RWPE2 (cell line): ENCODE results near the gene ZSWIM6.

Experiments
- ATAC-seq: fragments of 200-7000 bp; cut with Tn5 transposase; 3 replicates; pipeline ENCODE4 v1.9.1; 2021; ENCODE audit warnings: low read depth
- DNase-seq: peaks from one replicate; pipeline ENCODE4 v3.0.0-alpha.2; 2020; ENCODE audit warnings: low spot score
- H3K27ac ChIP-seq: fragments of 450-650 bp; 2 replicates; pipeline ENCODE4 v1.5.1; 2017; ENCODE audit warnings: mild to moderate bottlenecking; ENCODE audit not compliant: poor library complexity, severe bottlenecking
- H3K27me3 ChIP-seq: fragments of 250-450 bp; sonication (Bioruptor Pico); 2 replicates; pipeline ENCODE4 v1.5.1; 2021; ENCODE audit warnings: mild to moderate bottlenecking, moderate library complexity; ENCODE audit not compliant: insufficient read depth, poor library complexity, severe bottlenecking
- H3K36me3 ChIP-seq: fragments of 250-450 bp; sonication (Bioruptor Pico); 2 replicates; pipeline ENCODE4 v1.5.1; 2020; ENCODE audit warnings: low read depth, mild to moderate bottlenecking, moderate library complexity
- H3K4me1 ChIP-seq: fragments of 250-450 bp; sonication (Bioruptor Pico); 2 replicates; pipeline ENCODE4 v1.5.1; 2021; ENCODE audit warnings: mild to moderate bottlenecking, moderate library complexity; ENCODE audit not compliant: insufficient read depth, poor library complexity, severe bottlenecking
- H3K4me3 ChIP-seq: fragments of 250-450 bp; sonication (Bioruptor Pico); 2 replicates; pipeline ENCODE4 v1.5.1; 2021; ENCODE audit warnings: mild to moderate bottlenecking, moderate library complexity; ENCODE audit not compliant: severe bottlenecking
- H3K9me3 ChIP-seq: fragments of 250-450 bp; sonication (Bioruptor Pico); 2 replicates; pipeline ENCODE4 v1.5.1; 2021; ENCODE audit warnings: mild to moderate bottlenecking, moderate library complexity; ENCODE audit not compliant: severe bottlenecking
- TF ChIP-seq, protein P1 (sequence below): fragments of 450-650 bp; IDR thresholded peaks from one replicate; pipeline ENCODE4 v1.5.1; 2017; ENCODE audit warnings: mild to moderate bottlenecking, moderate library complexity; ENCODE audit not compliant: poor library complexity, severe bottlenecking

The ZSWIM6 gene

DNA sequence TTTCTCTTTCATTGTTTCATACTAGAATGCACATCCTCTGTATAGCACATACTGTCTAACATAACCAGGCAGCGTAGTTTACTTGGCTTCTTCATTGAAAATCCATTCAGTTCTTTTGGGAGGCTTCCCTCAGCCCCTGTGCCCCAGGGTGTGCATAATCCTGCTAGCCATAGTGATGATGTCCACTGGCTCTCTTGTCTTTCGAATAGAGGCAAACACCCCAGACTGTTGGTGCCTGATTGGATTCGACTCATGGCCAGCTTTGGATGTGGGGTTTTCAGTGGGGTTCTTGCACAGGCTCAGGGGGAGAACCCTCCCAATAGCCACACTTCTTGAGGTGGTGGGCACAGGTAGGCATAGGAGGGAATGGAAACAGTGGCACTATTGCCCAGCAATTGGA is 53.6 kb downstream of the ZSWIM6 start:
- H3K9me3 ChIP-seq: no peaks in the 10 kb centered on the region
- no peak for ATAC-seq
- TF ChIP-seq, protein P1, sequence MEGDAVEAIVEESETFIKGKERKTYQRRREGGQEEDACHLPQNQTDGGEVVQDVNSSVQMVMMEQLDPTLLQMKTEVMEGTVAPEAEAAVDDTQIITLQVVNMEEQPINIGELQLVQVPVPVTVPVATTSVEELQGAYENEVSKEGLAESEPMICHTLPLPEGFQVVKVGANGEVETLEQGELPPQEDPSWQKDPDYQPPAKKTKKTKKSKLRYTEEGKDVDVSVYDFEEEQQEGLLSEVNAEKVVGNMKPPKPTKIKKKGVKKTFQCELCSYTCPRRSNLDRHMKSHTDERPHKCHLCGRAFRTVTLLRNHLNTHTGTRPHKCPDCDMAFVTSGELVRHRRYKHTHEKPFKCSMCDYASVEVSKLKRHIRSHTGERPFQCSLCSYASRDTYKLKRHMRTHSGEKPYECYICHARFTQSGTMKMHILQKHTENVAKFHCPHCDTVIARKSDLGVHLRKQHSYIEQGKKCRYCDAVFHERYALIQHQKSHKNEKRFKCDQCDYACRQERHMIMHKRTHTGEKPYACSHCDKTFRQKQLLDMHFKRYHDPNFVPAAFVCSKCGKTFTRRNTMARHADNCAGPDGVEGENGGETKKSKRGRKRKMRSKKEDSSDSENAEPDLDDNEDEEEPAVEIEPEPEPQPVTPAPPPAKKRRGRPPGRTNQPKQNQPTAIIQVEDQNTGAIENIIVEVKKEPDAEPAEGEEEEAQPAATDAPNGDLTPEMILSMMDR: no peak
- H3K27ac ChIP-seq: no peak overlapping the region
- H3K36me3 ChIP-seq: no peaks in the 10 kb centered on the region
- no peak overlapping the region for H3K4me3 ChIP-seq
- H3K27me3 ChIP-seq: no peaks in the 10 kb centered on the region
- DNase-seq: no peak
- peaks cover 3% of the 10 kb centered on the region for H3K4me1 ChIP-seq

DNA sequence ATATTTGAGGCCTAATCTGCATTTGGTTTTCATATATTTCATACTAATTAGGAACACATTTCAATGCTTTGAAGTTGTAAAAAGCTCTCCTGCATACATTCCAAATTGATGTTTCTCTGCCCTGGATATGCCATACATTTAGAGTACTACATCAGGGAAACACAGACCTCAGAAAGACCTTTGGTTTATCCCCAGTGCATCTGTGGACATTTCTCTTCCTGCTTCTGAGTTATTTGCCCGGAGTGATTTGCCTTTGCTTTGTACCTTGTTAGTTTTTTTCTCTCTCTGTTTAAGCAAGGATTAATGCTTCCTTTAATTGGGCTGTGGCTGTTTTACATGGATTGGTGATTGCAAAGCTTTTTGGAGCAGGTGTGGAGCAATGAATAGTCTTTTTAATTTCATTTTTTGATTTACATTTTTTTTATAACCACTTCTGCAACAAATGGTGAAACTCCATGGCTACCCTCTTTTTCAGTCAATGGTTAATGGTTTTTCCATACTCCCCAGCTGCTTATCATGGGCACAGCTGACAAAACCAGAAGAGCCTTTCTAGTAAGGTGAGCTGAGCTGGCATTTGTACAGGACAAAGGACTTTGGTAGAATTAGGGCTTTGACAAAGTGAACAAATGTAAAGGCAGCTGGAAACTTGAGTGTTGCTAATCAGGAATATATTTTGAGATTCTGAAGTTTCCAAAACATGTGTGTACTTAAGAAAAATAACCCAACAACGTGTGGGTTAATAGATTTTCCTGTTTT is 54.2 kb downstream of the ZSWIM6 start:
- TF ChIP-seq, protein P1: no peak
- no peaks in the 10 kb centered on the region for H3K9me3 ChIP-seq
- no peak overlapping the region for H3K4me3 ChIP-seq
- 0 out of 3 replicates have a peak, but pooled peaks have one; percentile 15 for ATAC-seq
- no peaks in the 10 kb centered on the region for H3K36me3 ChIP-seq
- no peaks in the 10 kb centered on the region for H3K27me3 ChIP-seq
- no peak overlapping the region for H3K27ac ChIP-seq
- DNase-seq: no peak
- H3K4me1 ChIP-seq: peaks cover 3% of the 10 kb centered on the region

GRCh38 chr5:61389609-61390008 is 57.6 kb downstream of the ZSWIM6 start:
- no peak overlapping the region for H3K27ac ChIP-seq
- no peak for ATAC-seq
- H3K4me3 ChIP-seq: no peak overlapping the region
- H3K4me1 ChIP-seq: peaks cover 9% of the 10 kb centered on the region
- TF ChIP-seq, protein P1: no peak
- H3K9me3 ChIP-seq: no peaks in the 10 kb centered on the region
- peaks cover 5% of the 10 kb centered on the region; the same call in 1 of the 2 replicates for H3K36me3 ChIP-seq
- no peaks in the 10 kb centered on the region for H3K27me3 ChIP-seq
- no peak for DNase-seq

- DNase-seq (no peak), ATAC-seq (peak; percentile 46)
- TF ChIP-seq, protein P1: no peak
- peaks cover 5% of the 10 kb centered on the region for H3K4me1 ChIP-seq
- no peak overlapping the region for H3K27ac ChIP-seq
- no peaks in the 10 kb centered on the region for H3K9me3 ChIP-seq
- H3K36me3 ChIP-seq: peaks cover 5% of the 10 kb centered on the region; the same call in 1 of the 2 replicates
- no peak overlapping the region for H3K4me3 ChIP-seq
- H3K27me3 ChIP-seq: no peaks in the 10 kb centered on the region
These were observed 62.1 kb downstream of the ZSWIM6 start for GRCh38 chr5:61394078-61394704.

GRCh38 chr5:61394793-61395192 is 62.7 kb downstream of the ZSWIM6 start:
- Histone ChIP-seq H3K36me3 (peaks cover 5% of the 10 kb centered on the region; the same call in 1 of the 2 replicates), H3K4me3 (no peak overlapping the region), H3K9me3 (no peaks in the 10 kb centered on the region), H3K27me3 (no peaks in the 10 kb centered on the region), H3K27ac (no peak overlapping the region), H3K4me1 (peaks cover 5% of the 10 kb centered on the region)
- TF ChIP-seq, protein P1: no peak
- DNase-seq (no peak), ATAC-seq (no peak)
